Erythroblast (primary cell): ENCODE data around the gene KHDC1L.

Experiments used
- GATA1 ChIP-seq: IDR thresholded peaks from 2 replicates; pipeline ENCODE4 v1.6.1; 2011; ENCODE audit warnings: low read depth, mild to moderate bottlenecking, control low read depth, low read length, moderate library complexity
- POLR2A ChIP-seq: IDR thresholded peaks from 2 replicates; pipeline ENCODE4 v1.6.1; 2011; ENCODE audit warnings: mild to moderate bottlenecking, low read length

GRCh38 chr6:73262671-73263569 lies 37.6 kb upstream of the KHDC1L start, which contains the start of gene KHDC1:
- TF ChIP-seq POLR2A (no peak), GATA1 (no peak)
